ENCODE data around the gene DUSP1. TPM values are rescaled to one million over a fixed set of nuclear protein-coding genes. Genes with fewer than 3 reads are reported as not detected.

The DUSP1 gene
- polyA plus RNA-seq, 1 donor (not counting 4 experiments of a cell fraction or from before 2014, with no cell fraction given) = 174 TPM

DNA sequence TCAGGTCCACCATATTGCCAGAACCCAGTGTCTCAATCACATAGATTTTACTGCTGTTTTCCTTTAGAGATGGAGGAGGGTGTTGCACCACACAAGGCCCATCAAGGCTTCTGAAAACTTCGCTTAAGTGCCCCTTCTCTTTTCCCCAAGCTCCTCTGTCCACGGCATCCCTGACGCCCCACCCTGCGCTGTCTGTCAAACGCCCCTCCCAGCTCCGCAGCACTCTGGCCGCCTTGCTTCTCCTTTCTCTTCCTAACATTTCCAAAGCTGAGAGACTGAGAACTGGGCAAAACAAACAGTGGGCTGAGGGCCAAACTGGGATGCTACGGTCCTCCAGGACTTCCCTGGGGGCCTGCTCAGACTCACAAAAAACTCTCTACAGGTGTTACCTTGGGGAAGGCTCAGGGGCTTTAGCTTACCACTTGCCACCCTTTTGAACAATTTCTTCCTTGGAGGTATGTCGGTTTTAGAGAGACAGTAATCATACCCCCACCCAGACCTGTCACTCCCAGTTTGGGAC lies 34.8 kb upstream of the DUSP1 start:
- H3K4me1 ChIP-seq (ENCODE audit: control insufficient read depth, extremely low read depth, insufficient read depth, low read length) = peaks cover 27% of the 10 kb centered on the region
- dilution Hi-C loops (cut with MboI; ENCODE audit: extremely low pct_ligation_motif_present, low sequenced_read_pairs) = no loop called here
- H3K27ac ChIP-seq (ENCODE audit: control insufficient read depth, insufficient read depth, low read length) = no peak overlapping the region
- FAIRE-seq (no peak), DNase-seq (ENCODE audit: low read depth, low spot score) (no peak)
- TF ChIP-seq, protein P1, sequence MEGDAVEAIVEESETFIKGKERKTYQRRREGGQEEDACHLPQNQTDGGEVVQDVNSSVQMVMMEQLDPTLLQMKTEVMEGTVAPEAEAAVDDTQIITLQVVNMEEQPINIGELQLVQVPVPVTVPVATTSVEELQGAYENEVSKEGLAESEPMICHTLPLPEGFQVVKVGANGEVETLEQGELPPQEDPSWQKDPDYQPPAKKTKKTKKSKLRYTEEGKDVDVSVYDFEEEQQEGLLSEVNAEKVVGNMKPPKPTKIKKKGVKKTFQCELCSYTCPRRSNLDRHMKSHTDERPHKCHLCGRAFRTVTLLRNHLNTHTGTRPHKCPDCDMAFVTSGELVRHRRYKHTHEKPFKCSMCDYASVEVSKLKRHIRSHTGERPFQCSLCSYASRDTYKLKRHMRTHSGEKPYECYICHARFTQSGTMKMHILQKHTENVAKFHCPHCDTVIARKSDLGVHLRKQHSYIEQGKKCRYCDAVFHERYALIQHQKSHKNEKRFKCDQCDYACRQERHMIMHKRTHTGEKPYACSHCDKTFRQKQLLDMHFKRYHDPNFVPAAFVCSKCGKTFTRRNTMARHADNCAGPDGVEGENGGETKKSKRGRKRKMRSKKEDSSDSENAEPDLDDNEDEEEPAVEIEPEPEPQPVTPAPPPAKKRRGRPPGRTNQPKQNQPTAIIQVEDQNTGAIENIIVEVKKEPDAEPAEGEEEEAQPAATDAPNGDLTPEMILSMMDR (optimal IDR thresholded peaks at IDR 0.05 in 1 of 3, IDR thresholded peaks at IDR 0.05 in 1 of 3, conservative IDR thresholded peaks at IDR 0.05 in 1 of 3; ENCODE audit: extremely low read depth in 1 of 3, insufficient read depth in 2 of 3, low read length in 3 of 3) = no peak
- no peak for TF ChIP-seq EZH2 (IDR thresholded peaks at IDR 0.05; ENCODE audit: low read length)
- H3K36me3 ChIP-seq (ENCODE audit: control insufficient read depth in 2 of 2, extremely low read depth in 1 of 2, insufficient read depth in 2 of 2, low read length in 2 of 2) = no peaks in the 10 kb centered on the region
- no peaks in the 10 kb centered on the region for H4K20me1 ChIP-seq (ENCODE audit: control insufficient read depth, extremely low read depth, insufficient read depth, low read length)
- no peaks in the 10 kb centered on the region for H3K9me1 ChIP-seq (ENCODE audit: control insufficient read depth, extremely low read depth, insufficient read depth, low read length)
- H3K79me2 ChIP-seq (ENCODE audit: control insufficient read depth, insufficient read depth, low read length) = no peaks in the 10 kb centered on the region
- H3K9me3 ChIP-seq (ENCODE audit: control insufficient read depth, low read depth, low read length) = no peaks in the 10 kb centered on the region
- no peak overlapping the region for H2AFZ ChIP-seq (ENCODE audit: control insufficient read depth, low read length)
- H3K4me3 ChIP-seq (ENCODE audit: control insufficient read depth in 2 of 3, extremely low read depth in 1 of 3, insufficient read depth in 2 of 3, low read depth in 1 of 3, low read length in 3 of 3) = no peak overlapping the region
- H3K9ac ChIP-seq (ENCODE audit: control insufficient read depth, extremely low read depth, insufficient read depth, low read length) = no peak overlapping the region
- H3K27me3 ChIP-seq (ENCODE audit: control insufficient read depth, extremely low read depth, insufficient read depth, low read length) = no peaks in the 10 kb centered on the region
- H3K4me2 ChIP-seq (ENCODE audit: control insufficient read depth, extremely low read depth, insufficient read depth, low read depth, low read length) = no peak overlapping the region

DNA sequence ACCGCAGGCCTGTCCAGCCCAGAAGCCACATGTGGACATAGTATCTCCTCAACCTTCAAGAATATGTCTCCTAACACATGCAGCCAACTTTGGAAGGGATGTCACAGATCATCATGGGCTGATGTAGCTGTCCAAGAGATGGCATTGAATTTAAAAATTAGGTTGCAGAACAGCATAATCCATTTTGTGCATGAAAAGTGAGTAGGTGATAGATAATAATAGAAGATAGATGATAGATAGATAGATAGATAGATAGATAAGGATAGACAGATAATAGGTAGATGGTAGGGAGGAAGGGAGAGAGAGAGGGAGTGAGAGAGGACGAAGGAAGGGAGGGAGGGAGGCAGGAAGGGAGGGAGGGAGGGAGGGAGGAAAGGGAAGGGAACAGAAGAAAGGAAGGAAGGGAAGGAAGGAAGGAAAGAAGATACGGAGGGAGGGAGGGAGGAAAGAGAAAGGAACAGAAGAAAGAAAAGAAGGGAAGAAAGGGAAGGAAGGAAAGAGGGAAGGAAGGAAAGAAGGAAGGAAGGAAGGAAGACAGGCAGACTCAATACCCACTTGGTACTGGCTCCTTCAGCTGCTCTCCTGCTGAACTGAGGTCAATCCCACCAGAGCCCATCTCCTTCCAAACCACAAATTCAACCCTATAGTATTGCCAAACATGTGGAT lies 34.2 kb upstream of the DUSP1 start:
- Histone ChIP-seq H3K36me3 (ENCODE audit: control insufficient read depth in 2 of 2, extremely low read depth in 1 of 2, insufficient read depth in 2 of 2, low read length in 2 of 2) (no peaks in the 10 kb centered on the region), H2AFZ (ENCODE audit: control insufficient read depth, low read length) (no peak overlapping the region), H3K9me3 (ENCODE audit: control insufficient read depth, low read depth, low read length) (no peaks in the 10 kb centered on the region), H3K9ac (ENCODE audit: control insufficient read depth, extremely low read depth, insufficient read depth, low read length) (no peak overlapping the region), H3K27ac (ENCODE audit: control insufficient read depth, insufficient read depth, low read length) (no peak overlapping the region), H3K4me3 (ENCODE audit: control insufficient read depth in 2 of 3, extremely low read depth in 1 of 3, insufficient read depth in 2 of 3, low read depth in 1 of 3, low read length in 3 of 3) (no peak overlapping the region), H4K20me1 (ENCODE audit: control insufficient read depth, extremely low read depth, insufficient read depth, low read length) (no peaks in the 10 kb centered on the region), H3K9me1 (ENCODE audit: control insufficient read depth, extremely low read depth, insufficient read depth, low read length) (no peaks in the 10 kb centered on the region), H3K4me2 (ENCODE audit: control insufficient read depth, extremely low read depth, insufficient read depth, low read depth, low read length) (no peak overlapping the region), H3K79me2 (ENCODE audit: control insufficient read depth, insufficient read depth, low read length) (no peaks in the 10 kb centered on the region), H3K4me1 (ENCODE audit: control insufficient read depth, extremely low read depth, insufficient read depth, low read length) (peaks cover 33% of the 10 kb centered on the region), H3K27me3 (ENCODE audit: control insufficient read depth, extremely low read depth, insufficient read depth, low read length) (no peaks in the 10 kb centered on the region)
- dilution Hi-C loops (cut with MboI; ENCODE audit: extremely low pct_ligation_motif_present, low sequenced_read_pairs) = no loop called here
- DNase-seq (ENCODE audit: low read depth, low spot score) (no peak), FAIRE-seq (no peak)
- no peak for TF ChIP-seq EZH2 (IDR thresholded peaks at IDR 0.05; ENCODE audit: low read length)
- TF ChIP-seq, protein P1 (optimal IDR thresholded peaks at IDR 0.05 in 1 of 3, IDR thresholded peaks at IDR 0.05 in 1 of 3, conservative IDR thresholded peaks at IDR 0.05 in 1 of 3; ENCODE audit: extremely low read depth in 1 of 3, insufficient read depth in 2 of 3, low read length in 3 of 3) = no peak
